AG04449 (cell line): ENCODE data around the gene CHST11.

Source experiments
- CTCF ChIA-PET: fragments of 350-600 bp; formaldehyde crosslinking; extraction: SDS; loops from one replicate; lab custom pipeline; 2021; ENCODE audit warnings: antibody characterized with exemption; lab: Yijun Ruan, JAX
- POLR2A ChIA-PET: fragments of 400-600, 350-600 bp; formaldehyde crosslinking; extraction: SDS; loops from one replicate; lab custom pipeline; 2020; ENCODE audit warnings: antibody characterized with exemption, inconsistent platforms; lab: Yijun Ruan, JAX
- DNase-seq: peaks from one replicate; pipeline ENCODE4 v3.0.0-alpha.2; 2010; ENCODE audit warnings: low read depth, low spot score
- H3K4me3 ChIP-seq: 2 replicates; pipeline ENCODE4 v1.5.1; 2011; ENCODE audit warnings: low read depth, mild to moderate bottlenecking, control low read depth, low read length
- CTCF ChIP-seq: IDR thresholded peaks from one replicate; pipeline ENCODE4 v1.5.1; 2011; ENCODE audit warnings: mild to moderate bottlenecking, moderate library complexity, low read length, control low read depth, inconsistent platforms; ENCODE audit not compliant: insufficient read depth; ENCODE audit errors: missing control alignments

Gene CHST11

DNA sequence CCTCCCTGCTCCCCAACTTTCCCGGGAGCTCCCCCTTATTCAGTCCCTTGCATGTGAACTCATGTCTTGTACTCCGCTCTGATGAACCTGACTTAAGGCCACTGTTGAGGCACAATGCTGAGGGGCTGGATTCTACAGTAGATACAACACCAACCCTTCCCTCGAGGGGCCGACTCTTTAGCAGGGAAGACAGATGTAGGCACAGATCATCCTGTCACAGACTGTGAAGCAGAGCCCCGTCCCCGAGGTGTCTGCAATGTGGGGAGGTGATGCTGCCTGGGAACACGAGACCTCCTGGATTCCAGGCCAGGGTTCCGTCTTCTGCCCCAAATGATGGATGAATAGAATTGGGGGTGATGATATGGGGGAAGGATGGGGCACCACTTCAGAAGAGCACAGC, 175.1 kb downstream of the CHST11 start:
- DNase-seq: no peak
- CTCF ChIA-PET: interaction anchor here (1.4 to 1.7 kb wide), 2 partner anchors 9 to 250 kb away, joined by 3 to 5 read pairs; no protein-coding TSS in a partner anchor
- POLR2A ChIA-PET: no interaction called here
- no peak for TF ChIP-seq CTCF
- no peak overlapping the region for H3K4me3 ChIP-seq

DNA sequence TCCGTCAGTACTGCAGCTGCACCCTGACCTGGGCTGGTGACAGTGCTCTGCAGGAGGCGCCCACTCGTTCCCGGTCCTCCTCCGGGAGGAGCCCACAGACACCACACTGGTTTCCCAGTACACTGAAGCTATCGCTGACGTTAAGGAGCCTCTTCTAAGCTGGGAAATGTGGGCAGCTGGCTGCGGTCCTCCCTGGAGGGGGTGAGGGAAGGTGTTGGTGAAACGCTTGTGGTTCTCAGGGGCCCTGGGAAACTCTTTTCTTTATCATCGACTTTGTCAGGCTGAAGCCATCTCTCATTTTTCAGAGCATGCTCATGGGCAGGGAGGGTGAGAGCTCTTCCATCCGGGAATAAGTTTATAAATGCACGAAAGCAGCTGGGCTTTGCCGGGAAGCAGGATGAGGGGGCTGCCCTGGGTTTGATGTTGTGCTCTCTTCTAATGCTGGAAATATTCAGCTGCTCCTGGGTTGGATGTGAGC, 176.0 kb downstream of the CHST11 start:
- no peak for TF ChIP-seq CTCF
- H3K4me3 ChIP-seq: no peak overlapping the region
- POLR2A ChIA-PET: no interaction called here
- CTCF ChIA-PET: interaction anchor here (0.6 to 1.7 kb wide), 4 partner anchors 10 to 251 kb away, joined by 3 to 5 read pairs (median 3); no protein-coding TSS in a partner anchor
- DNase-seq: peak; percentile 10

GRCh38 chr12:104634044-104634443, 177.3 kb downstream of the CHST11 start:
- CTCF ChIA-PET: interaction anchor here (1.3 to 1.9 kb wide), 3 partner anchors 27 to 252 kb away, joined by 3 to 5 read pairs (median 4); no protein-coding TSS in a partner anchor
- no peak overlapping the region for H3K4me3 ChIP-seq
- DNase-seq: no peak
- no peak for TF ChIP-seq CTCF
- POLR2A ChIA-PET: no interaction called here

- ChIA-PET CTCF (interaction anchor here (1.3 to 1.9 kb wide), 3 partner anchors 28 to 253 kb away, joined by 3 to 5 read pairs (median 4); no protein-coding TSS in a partner anchor), POLR2A (no interaction called here)
- H3K4me3 ChIP-seq: no peak overlapping the region
- no peak for DNase-seq
- no peak for TF ChIP-seq CTCF
Measured at GRCh38 chr12:104634852-104635251, 178.1 kb downstream of the CHST11 start.

DNA sequence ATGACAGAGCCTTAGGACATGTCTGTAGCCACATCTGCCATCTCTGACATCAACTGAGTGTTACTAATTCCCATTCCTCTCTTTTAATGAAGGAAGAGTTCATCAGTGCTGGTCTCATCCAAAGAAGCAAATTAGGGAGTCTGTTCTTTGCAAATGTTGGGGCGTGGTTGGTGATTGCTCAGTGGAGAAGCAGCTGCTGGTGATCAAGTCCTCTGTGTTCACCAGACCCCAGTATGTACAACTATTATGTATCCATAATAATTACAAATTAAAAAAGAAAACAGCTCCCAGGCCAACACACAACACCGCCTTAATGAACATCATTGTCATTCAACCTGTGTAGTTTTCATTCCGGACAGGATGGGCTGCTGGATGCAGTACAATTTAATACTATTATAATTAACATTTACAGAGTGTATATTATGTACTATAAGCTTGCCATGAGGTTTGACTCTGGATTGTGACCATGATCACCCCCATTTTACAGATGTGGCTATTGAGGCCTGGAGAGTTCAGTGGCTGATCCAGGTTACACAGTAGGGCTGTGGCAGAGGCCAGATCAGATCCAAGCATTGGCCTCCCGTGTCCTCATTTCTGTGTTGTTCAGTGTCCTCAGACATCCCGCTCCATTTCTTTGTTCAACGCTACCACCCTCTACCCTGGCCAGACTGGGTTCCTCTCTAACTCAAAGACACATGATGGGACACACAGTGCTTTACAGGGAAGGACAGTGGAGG, 179.0 kb downstream of the CHST11 start:
- ChIA-PET POLR2A (no interaction called here), CTCF (interaction anchor here (1.3 kb wide), 1 partner anchor 29 kb away, joined by 3 read pairs; no protein-coding TSS in a partner anchor)
- H3K4me3 ChIP-seq: no peak overlapping the region
- no peak for TF ChIP-seq CTCF
- no peak for DNase-seq

GRCh38 chr12:104636496-104636895, 179.7 kb downstream of the CHST11 start:
- no peak for DNase-seq
- ChIA-PET POLR2A (no interaction called here), CTCF (interaction anchor here (1.7 kb wide), 1 partner anchor 8 kb away, joined by 3 read pairs; no protein-coding TSS in a partner anchor)
- TF ChIP-seq CTCF: no peak
- H3K4me3 ChIP-seq: no peak overlapping the region
